Skeletal muscle tissue (tissue), 4 donors: Measurements from ENCODE around the gene DPF3. TPM values are rescaled to one million over a fixed set of nuclear protein-coding genes. Genes with fewer than 3 reads are reported as not detected.

Experiments
- H3K27ac ChIP-seq: one replicate; pipeline ENCODE4 v1.7.0; 2013; ENCODE audit warnings: mild to moderate bottlenecking, low read depth, low read length, inconsistent platforms
- H3K27me3 ChIP-seq, 3 donors: one replicate each; pipeline ENCODE4 v1.7.0; 2013; ENCODE audit warnings: low read length in 3 of 3; ENCODE audit not compliant: control insufficient read depth in 3 of 3, insufficient read depth in 3 of 3
- H3K36me3 ChIP-seq, 3 donors: one replicate each; pipeline ENCODE4 v1.7.0; 2013; ENCODE audit warnings: low read length in 3 of 3; ENCODE audit not compliant: control insufficient read depth in 3 of 3, insufficient read depth in 3 of 3
- H3K4me1 ChIP-seq, 3 donors: one replicate each; pipeline ENCODE4 v1.7.0; 2013; ENCODE audit warnings: low read length in 3 of 3, mild to moderate bottlenecking in 3 of 3; ENCODE audit not compliant: control insufficient read depth in 3 of 3, insufficient read depth in 3 of 3
- H3K4me3 ChIP-seq, 3 donors: one replicate each; pipeline ENCODE4 v1.7.0; 2013; ENCODE audit warnings: low read length in 3 of 3
- H3K9ac ChIP-seq, 3 donors: one replicate each; pipeline ENCODE4 v1.7.0; 2013; ENCODE audit warnings: low read length in 3 of 3, mild to moderate bottlenecking in 3 of 3, moderate library complexity in 2 of 3, low read depth in 1 of 3
- H3K9me3 ChIP-seq, 3 donors: one replicate each; pipeline ENCODE4 v1.7.0; 2013; ENCODE audit warnings: low read length in 3 of 3; ENCODE audit not compliant: control insufficient read depth in 3 of 3
- total RNA-seq: library from RNA; depleted of rRNA; stranded (reverse); fragments of >200 nt; gene quantifications from one replicate; pipeline ENCODE4 v1.2.3, GENCODE V29; 2014
- donor health status: Osteomylitis.

DPF3 gene
- total RNA-seq, 1 donor from 2014 or later = 1.6 TPM

GRCh38 chr14:72906316-72906715 is 12.4 kb upstream of the DPF3 start:
- Histone ChIP-seq H3K27ac (no peak overlapping the region), H3K36me3 (no peaks in the 10 kb centered on the region), H3K4me3 (no peak overlapping the region), H3K27me3 (no peaks in the 10 kb centered on the region), H3K9me3 (no peaks in the 10 kb centered on the region), H3K9ac (no peak overlapping the region), H3K4me1 (peaks cover 10 to 18% (median 11%) of the 10 kb centered on the region in 3 donors)

GRCh38 chr14:72904840-72905561 is 11.1 kb upstream of the DPF3 start:
- Histone ChIP-seq H3K4me1 (peaks cover 22 to 30% (median 22%) of the 10 kb centered on the region in 3 donors), H3K36me3 (no peaks in the 10 kb centered on the region), H3K27ac (no peak overlapping the region), H3K9ac (no peak overlapping the region), H3K27me3 (no peaks in the 10 kb centered on the region), H3K9me3 (no peaks in the 10 kb centered on the region), H3K4me3 (no peak overlapping the region)

GRCh38 chr14:72904218-72904617 is 10.3 kb upstream of the DPF3 start:
- no peak overlapping the region for H3K4me3 ChIP-seq
- peaks cover 22 to 38% (median 23%) of the 10 kb centered on the region in 3 donors for H3K4me1 ChIP-seq
- H3K27me3 ChIP-seq = no peaks in the 10 kb centered on the region
- H3K36me3 ChIP-seq = no peaks in the 10 kb centered on the region
- no peak overlapping the region for H3K9ac ChIP-seq
- H3K27ac ChIP-seq = no peak overlapping the region
- no peaks in the 10 kb centered on the region for H3K9me3 ChIP-seq

GRCh38 chr14:72903716-72904115 is 9.8 kb upstream of the DPF3 start:
- no peaks in the 10 kb centered on the region for H3K36me3 ChIP-seq
- H3K27me3 ChIP-seq = no peaks in the 10 kb centered on the region
- peaks cover 22 to 40% (median 23%) of the 10 kb centered on the region in 3 donors for H3K4me1 ChIP-seq
- H3K27ac ChIP-seq = no peak overlapping the region
- no peak overlapping the region for H3K9ac ChIP-seq
- H3K9me3 ChIP-seq = no peaks in the 10 kb centered on the region
- no peak overlapping the region for H3K4me3 ChIP-seq

GRCh38 chr14:72902801-72903530 is 9.1 kb upstream of the DPF3 start:
- Histone ChIP-seq H3K27ac (no peak overlapping the region), H3K27me3 (no peaks in the 10 kb centered on the region), H3K36me3 (no peaks in the 10 kb centered on the region), H3K4me3 (no peak overlapping the region), H3K9me3 (no peaks in the 10 kb centered on the region), H3K4me1 (peaks cover 21 to 45% (median 26%) of the 10 kb centered on the region in 3 donors), H3K9ac (no peak overlapping the region)

GRCh38 chr14:72901361-72901760 is 7.5 kb upstream of the DPF3 start:
- no peaks in the 10 kb centered on the region for H3K36me3 ChIP-seq
- H3K4me1 ChIP-seq = peaks cover 20 to 45% (median 26%) of the 10 kb centered on the region in 3 donors
- peak overlapping the region in 1 of 3 donors; percentile 63 for H3K9ac ChIP-seq
- H3K4me3 ChIP-seq = peak overlapping the region in 2 of 3 donors; percentile 11 to 31
- no peaks in the 10 kb centered on the region for H3K9me3 ChIP-seq
- peak overlapping the region; percentile 79 for H3K27ac ChIP-seq
- no peaks in the 10 kb centered on the region for H3K27me3 ChIP-seq

- H3K27me3 ChIP-seq = no peaks in the 10 kb centered on the region
- H3K36me3 ChIP-seq = no peaks in the 10 kb centered on the region
- peaks cover 25 to 52% (median 37%) of the 10 kb centered on the region in 3 donors for H3K4me1 ChIP-seq
- H3K9ac ChIP-seq = no peak overlapping the region
- H3K27ac ChIP-seq = no peak overlapping the region
- H3K9me3 ChIP-seq = no peaks in the 10 kb centered on the region
- H3K4me3 ChIP-seq = no peak overlapping the region
Measured at GRCh38 chr14:72898448-72898847, 4.5 kb upstream of the DPF3 start.

- Histone ChIP-seq H3K9ac (peak overlapping the region; percentile 85 to 98 (median 88)), H3K27me3 (no peaks in the 10 kb centered on the region), H3K4me1 (peaks cover 17 to 50% (median 38%) of the 10 kb centered on the region in 3 donors), H3K9me3 (no peaks in the 10 kb centered on the region), H3K4me3 (peak overlapping the region; percentile 88 to 89 (median 89)), H3K36me3 (no peaks in the 10 kb centered on the region), H3K27ac (peak overlapping the region; percentile 86)
Measured at GRCh38 chr14:72894623-72895378, 900 bp upstream of the DPF3 start.

- Histone ChIP-seq H3K4me3 (peak overlapping the region; percentile 88 to 89 (median 89)), H3K4me1 (peaks cover 20 to 49% (median 38%) of the 10 kb centered on the region in 3 donors), H3K27ac (peak overlapping the region; percentile 86), H3K27me3 (no peaks in the 10 kb centered on the region), H3K9me3 (no peaks in the 10 kb centered on the region), H3K9ac (peak overlapping the region; percentile 85 to 98 (median 88)), H3K36me3 (no peaks in the 10 kb centered on the region)
Measured at GRCh38 chr14:72894323-72894622, 372 bp upstream of the DPF3 start.
